HG02759 (cell line): Measurements from ENCODE around the gene LRP1B.
"Not testable (repeated sequence)": the region's sequence is repeated elsewhere in the genome, so short reads cannot be mapped to it uniquely, and the experiment has no call there.

Experiments used
- ATAC-seq: cut with Tn5 transposase; IDR thresholded peaks from one replicate; pipeline ENCODE4 v1.9.1; 2021; ENCODE audit warnings: mild to moderate bottlenecking, moderate library complexity; ENCODE audit not compliant: unreplicated experiment

The LRP1B gene

DNA sequence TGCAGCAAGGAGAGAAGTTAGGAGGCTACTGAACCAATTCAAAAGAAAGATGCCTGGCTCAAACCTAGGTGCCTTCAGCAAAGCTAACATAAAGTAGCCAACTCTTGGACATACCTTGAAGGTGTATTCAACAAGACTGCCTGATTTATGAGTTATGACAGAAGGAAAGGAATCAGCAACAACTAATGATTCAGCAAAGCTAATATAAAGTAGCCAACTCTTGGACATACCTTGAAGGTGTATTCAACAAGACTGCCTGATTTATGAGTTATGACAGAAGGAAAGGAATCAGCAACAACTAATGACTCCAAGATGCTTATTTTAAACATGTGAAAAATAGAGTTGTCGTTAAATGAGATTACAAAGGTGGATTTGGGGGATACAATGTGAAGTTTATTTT lies 1786.5 kb downstream of the LRP1B start:
- ATAC-seq = not testable (repeated sequence)

DNA sequence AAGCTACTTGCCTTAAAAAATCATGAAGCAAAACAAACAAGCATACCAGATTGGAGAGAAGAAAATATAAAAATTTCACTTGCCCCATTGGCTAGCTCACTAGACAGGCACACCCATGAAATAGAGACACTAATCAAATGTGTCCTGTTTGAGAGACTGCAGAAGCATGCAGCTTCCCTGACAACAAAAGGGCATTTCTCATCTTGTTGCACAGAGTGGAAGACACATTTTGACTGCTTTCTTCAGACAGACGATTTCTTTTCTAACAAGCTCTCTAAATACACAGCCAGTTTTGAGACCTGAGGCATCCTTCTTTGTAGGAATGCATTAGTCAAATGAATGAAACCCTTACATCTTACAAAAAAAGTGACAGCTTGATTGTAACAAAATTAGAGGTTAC lies 1792.0 kb downstream of the LRP1B start:
- no peak for ATAC-seq

DNA sequence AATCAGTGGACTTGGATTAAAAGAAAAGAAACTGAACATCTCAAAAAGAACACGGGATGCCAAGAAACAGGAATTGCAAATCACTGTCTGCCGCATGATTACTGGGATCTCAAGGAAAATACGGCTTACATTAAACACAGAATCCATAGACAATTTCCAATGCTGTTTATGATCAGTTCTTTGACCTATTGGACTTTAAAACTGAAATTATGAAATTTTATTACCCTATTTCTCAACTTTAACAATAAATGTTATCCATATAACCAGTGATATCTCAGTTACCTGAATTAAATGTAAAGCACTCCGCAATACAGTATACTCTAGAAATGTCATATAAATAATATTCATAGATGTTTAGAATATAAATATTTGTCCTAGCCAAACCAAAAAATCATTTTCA lies 1793.8 kb downstream of the LRP1B start:
- ATAC-seq = no peak

DNA sequence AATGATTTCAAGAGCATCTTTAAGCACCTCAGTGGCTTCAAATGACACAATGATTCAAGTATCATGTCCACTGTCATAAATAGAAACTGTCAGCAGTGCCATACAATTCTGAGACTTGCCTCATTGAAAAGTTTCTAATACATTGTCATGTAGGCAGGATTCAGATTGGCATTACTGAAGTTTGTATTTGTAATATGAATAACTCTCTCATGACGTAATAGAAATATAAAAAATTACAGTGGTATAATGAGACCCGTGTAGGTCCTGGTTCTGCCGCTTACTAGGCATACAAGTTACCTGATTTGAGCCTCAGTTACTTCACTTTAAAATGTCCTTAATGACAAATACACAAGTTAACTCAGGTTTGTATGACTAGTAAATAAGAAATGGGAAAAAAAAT lies 1814.5 kb downstream of the LRP1B start:
- no peak for ATAC-seq

DNA sequence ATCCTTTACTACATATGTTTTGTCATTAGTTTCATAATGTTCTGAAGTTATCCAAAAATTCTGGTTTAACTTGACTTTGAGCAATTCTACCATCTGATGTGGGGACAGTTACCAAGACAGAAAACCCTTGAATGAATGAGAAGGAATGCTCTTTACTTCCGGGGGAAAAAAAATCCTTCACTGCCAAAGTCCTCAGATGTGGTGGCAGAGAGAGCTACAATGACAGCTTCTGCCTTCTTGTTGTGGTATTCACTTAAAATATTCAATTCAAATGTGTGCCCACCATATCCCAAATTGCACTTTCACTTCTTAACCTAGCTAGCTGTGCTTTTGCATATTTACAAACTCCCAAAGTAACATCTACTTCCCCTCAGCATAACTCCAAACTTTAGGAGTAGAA lies 1818.9 kb downstream of the LRP1B start:
- no peak for ATAC-seq

DNA sequence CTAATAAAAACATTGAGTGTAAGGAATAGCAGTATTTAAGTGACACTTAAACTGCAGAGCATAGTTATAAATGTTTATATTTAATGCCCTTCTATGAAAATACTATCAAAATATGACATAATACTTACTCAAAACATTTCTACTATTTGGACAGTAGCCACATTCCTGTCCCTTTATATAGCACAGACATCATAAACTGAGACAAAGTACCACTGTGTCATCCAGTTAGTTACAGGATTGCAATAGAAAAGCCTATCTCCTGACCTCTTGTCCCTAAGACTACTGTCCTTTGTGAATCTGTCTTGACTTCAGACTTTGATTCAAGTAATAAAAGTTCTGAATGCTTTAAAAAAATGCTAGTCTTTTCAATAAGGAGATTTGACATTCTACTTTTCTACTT lies 1822.1 kb downstream of the LRP1B start:
- ATAC-seq = no peak

DNA sequence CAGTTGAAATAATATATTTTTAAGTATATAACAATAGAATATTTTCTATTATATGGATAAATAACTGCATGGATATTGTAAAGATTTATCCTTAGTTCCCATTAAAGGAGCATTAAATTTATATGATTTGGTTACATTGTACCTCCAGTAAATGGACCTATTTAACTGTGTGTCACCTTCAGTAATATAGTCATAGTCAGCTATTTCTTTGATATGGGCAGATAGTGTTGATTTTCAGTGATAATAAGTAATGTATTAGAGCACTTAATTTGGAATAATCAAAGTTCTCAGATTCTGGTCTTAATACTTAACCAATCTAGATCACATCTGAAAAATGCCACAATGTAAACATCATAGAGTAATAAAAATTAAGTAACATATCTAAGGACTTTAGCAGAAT lies 1823.3 kb downstream of the LRP1B start:
- ATAC-seq = no peak

DNA sequence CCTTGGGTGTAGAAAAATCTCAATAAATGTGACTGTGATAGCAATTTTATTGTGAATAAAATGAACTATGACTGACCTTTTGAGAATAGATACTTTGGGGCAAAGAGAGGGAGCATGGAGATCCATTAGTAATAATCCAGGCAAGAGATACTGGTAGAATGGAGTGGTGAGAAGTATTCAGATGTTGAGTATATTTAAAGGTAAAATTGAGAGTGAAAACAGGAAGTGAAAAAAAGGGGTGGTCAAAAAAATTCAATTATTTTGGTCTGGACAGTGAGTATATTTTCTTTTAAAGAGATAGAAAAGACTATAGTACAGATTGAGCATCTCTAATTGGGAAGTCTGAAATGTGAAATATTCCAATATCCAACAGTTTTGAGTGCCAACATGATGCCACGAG lies 1835.0 kb downstream of the LRP1B start:
- no peak for ATAC-seq

DNA sequence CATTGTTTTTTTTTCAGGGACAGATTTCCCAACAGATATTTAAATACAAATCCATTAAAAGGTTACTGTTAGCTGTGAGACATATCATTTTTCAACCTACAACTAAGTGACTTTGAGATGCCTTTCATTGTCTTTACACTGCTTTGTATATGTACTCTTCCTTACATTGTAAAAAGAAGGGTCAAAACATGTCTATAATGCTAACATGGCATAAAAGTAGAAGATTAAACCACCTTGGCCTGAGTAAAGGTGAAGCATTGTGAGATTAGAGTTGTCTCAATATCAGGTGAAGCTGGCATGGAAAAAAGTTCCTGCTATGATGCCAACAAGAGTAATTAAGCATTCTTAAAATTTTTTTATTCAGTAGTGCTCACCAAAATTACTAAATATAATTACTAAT lies 1842.1 kb downstream of the LRP1B start:
- no peak for ATAC-seq

DNA sequence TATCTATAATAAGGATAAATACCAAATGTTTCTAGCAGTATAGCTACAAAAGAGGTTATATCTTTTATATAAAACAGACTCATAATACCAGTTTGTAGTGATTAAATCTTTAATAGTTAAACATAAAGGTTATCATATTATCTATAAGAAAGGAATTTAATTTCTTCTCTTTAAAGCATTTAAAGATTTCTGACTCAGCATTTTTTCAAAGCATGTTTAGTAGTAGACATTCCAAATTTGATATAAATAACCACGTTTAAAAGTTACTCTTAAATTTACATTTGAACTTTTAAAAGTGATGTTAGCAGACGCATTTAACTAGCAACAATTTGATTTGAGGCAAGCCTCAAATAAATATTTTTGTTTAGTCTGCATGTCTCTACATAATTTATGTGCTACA lies 1842.6 kb downstream of the LRP1B start:
- no peak for ATAC-seq

DNA sequence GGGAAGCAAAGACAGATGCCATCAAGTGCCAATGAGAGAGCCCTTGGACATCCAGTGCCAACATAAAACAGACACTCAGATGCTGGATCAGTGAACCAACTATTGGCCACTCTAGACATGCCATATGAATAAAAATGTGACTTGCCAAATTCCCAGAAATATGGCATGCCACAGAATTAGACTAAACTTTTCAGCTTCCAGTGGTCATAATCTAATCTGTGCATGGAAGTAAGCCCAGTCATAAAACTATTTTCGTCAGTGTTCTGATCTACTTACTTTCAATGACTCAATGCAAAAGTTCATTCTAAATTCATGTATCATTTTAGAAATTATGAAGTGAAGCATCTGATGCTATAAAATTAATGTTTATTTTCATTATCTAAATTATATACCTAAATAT lies 1844.4 kb downstream of the LRP1B start:
- no peak for ATAC-seq

DNA sequence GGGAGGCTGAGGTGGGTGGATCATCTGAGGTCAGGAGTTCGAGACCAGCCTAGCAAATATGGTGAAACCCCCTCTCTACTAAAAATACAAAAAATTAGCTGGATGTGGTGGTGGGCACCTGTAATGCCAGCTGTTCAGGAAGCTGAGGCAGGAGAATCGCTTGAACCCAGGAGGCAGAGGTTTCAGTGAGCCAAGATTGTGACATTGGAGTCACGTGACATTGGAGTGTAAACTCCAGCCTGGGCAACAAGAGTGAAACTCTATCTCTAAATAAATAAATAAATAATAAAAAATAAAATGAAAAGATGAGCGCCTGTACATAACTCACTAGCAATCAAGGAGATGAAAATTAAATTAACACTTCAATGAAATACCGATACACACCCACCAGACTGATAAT lies 1853.5 kb downstream of the LRP1B start:
- not testable (repeated sequence) for ATAC-seq

DNA sequence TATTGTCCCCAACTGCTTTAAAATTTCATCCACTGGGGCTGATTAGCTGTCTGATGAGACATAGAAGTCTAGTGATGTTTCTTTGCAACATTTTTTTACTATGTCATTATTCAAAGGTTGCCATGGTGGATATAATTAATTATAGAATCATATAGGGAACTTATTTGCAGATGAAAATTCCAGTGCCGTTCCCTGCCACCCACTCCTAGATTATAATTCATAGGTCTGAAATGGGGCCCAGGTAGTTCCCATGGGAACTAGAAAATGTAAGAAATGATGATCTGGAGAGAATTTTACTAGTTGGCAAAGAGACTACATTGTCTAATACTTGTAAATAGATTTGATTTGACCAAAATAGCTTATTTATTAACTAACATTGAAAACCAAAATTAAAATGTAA lies 1854.2 kb downstream of the LRP1B start:
- ATAC-seq = no peak

DNA sequence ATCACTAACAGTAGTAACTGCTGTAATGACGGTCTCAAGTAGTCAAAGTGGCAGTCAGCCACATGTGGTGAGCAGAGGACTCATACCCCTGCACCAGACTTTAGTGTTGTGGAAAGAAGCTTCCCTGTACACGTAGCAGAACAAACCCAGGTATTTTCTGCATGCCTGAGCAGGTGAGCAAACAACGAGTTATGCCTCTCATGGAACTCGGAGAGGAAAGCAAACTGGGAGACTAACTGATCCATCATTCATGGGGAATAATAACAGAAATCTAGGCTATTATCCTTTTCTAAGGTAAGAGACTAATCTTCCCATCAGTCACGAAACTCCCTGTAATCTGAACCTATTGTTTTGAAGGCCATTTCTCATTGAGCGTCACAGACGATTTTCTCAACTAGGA lies 1855.4 kb downstream of the LRP1B start:
- ATAC-seq = no peak

DNA sequence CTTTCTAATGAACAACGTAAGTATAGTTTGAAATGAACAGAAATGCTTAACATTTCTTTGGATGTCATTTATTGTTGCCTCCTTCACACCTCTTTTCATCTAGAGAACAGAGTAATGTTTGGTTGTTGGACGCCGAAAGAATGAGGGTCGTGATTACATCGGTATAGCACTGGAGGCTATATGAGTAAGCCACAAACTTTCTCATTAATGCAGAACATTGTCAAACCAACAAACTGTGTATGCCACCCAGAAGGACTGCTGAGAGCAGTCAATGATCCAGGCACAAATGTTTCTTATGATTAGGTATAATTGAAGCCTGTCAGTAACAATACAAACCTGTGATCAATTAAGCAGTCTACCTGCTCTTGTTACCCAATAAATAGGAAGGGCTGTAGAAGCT lies 1855.9 kb downstream of the LRP1B start:
- no peak for ATAC-seq

DNA sequence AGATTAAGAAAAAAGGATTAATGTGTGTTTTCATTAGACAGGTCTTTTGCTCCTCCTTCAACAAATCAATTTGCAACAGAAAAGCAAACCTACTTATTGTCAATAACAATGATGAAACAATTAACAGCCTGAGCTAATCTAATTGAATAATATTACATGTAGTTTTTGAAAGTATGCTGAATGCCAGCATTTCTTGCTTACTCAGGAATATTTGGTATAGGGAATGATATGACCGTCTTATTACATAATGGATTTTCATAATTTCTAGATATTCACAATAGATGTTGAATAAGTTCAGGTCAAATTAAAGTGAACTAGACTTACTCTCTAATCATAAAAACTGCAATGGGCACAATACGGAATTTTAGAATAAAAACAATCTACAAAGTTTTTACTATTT lies 1856.9 kb downstream of the LRP1B start:
- no peak for ATAC-seq

DNA sequence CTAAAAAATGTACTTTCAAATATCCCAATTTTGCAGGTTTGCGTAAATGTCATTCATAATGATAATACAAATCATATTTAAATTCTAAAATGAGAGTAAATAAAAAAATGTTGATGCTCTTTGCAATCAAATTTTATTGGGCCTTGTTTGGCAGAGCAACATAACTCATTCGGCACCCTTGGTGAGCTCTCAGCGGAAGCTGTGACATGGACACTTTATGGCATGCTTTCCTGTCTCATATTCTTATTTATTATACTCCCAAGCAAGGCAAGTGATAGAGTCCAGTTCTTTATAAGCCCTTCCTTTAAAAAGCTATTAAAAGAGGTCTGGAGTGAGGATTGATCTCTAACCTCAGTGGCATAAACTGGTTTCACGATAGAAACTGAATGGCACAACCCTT lies 1857.4 kb downstream of the LRP1B start:
- ATAC-seq = no peak

DNA sequence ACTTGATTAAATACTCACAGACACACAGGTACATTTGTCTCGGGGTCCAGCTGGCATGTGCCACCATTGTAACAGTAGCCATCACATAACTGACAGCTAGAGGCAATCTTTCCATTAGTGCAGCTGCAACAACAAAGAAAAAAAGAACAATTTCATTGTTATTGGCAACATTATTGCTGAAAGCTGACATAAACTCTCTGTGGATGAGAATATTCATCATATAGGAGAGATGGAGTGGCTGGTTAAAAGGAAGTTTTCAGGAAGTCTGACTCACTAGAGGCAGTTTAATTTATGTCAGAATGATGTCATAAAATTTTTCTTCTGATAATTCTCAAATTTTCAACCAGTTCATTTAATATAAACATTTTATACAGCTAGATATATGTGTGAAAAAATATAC lies 1860.6 kb downstream of the LRP1B start:
- ATAC-seq = no peak

DNA sequence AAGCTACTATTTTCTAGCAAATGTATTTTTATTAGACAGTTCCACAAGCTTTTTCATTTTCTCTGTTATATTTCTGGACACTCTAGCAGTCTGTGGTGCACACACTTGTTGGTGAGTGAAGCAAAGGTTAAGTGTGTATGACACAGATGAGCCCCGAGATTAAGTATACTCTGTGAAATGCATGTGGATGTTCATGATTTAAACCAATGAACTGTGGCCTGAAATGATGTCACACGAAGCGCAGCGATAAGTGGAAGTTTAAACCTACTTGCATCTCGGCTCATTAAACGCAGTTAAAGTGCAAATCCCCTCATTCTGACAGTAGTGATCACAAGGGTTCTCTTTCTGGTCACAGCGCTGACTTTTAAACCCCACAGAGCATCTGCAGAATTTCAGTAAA lies 1861.8 kb downstream of the LRP1B start:
- ATAC-seq = no peak

DNA sequence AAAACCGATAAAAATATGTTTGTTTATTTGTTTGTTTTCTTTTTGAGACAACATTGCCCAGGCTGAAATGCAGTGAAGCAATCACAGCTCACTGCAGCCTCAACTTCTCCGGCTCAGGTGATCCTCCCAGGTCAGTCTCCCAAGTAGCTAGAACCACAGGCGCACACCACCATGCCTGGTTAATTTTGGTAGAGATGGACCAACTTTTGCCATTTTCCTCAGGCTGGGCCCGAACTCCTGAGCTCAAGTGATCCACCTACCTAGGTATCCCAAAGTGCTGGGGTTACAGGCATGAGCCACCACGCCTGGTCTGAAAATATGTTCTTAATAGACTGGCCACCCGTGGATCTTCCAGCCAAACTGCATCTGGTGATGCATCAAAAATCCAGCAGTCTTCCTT lies 1867.9 kb downstream of the LRP1B start:
- ATAC-seq = no peak

DNA sequence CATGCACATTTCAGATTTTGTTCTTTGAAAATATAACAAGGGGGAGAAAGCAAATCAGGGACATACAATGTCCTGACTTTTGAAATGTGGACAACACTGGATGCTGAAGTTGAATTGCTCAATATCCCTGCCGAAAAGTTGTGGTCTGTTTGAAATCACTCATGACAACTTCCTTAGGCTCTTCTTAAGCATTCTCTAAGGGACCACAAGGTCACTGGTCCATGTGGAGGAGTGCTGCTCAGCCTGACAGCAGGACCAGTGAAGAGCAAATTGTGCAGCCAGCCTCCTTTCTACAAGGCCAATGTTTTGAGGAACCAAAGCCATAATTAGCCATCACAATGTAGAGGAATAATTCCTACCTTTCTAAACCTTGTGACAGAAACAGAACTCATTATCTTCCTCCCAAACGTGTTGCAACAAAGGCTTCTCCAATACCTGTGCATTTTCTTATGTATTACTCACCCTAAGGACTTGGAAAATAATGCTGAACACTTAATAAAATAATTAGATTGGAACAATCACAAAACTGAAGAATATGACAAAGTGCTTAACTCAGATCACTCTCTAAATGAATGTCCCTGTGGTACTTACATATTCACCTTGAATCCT lies 1873.0 kb downstream of the LRP1B start:
- no peak for ATAC-seq

DNA sequence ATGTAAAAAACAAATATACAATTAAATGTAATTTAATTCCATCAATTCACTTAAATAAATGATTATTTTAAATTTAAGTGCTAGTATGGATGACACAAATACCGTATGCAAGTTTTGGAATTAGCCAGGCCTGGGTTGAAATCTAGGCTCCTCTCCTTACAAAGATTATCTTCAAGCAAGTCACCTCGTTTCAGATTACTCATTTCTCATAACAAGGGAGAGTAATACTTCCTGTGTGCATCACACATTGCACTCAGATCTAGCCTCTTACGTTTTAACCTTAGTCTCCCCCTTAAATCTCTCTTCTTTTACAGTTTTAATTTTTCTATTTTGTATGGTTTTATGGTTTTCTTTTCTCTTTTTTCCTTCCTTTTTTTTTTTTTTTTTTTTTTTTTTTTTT lies 1874.7 kb downstream of the LRP1B start:
- no peak for ATAC-seq

DNA sequence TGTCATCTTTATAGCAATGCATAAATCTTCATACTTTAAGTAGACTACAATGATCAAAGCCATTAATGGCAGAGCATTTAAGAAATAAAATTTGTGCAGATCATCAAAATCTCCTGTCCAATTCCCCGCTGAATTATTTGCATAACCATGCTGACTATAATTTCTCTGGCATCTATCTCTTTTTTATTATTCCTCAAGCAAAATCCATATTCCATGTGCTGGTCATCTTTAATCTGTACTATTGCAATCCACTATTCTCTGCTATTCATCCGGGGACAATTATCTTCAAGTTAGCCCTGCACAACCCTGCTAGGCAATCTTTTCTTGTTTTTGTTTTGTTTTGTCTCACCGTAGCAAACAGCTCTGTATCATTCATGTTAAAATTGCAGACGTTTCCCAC lies 1881.0 kb downstream of the LRP1B start:
- no peak for ATAC-seq

DNA sequence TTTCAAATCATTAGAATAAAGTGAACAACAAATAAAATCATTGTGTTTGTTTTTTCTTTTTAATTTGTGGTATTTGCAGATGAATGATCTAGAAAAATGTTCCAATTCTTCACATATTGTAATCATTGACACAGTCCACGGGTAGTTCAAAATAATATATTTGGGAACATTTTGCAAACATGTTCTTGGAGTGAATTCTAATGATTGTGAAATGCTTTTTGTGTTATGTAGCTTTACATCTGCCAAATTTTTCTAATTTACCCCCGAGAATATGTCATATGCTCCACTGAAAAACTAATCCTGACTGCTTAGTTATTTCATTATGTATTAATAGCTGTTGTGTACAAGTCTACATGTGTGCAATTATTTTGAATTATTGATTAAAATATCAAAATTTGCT lies 1882.2 kb downstream of the LRP1B start:
- ATAC-seq = no peak
